ENCODE data around the gene OR10AD1. TPM values are rescaled to one million over a fixed set of nuclear protein-coding genes. Genes with fewer than 3 reads are reported as not detected.

The OR10AD1 gene
- total RNA-seq, 2 experiments from 2014 or later = not detected

- CTCF ChIA-PET = interaction anchor here (0.9 to 2.5 kb wide), 6 partner anchors 10 to 68 kb away, joined by 3 to 25 read pairs (median 4); no protein-coding TSS in a partner anchor
- ATAC-seq (ENCODE audit: poor library complexity) (peak; percentile 91), DNase-seq (peak; percentile 43 to 83 (median 66))
- POLR2A ChIA-PET = interaction anchor here (1.4 kb wide), 1 partner anchor 10 kb away, joined by 8 read pairs; no protein-coding TSS in a partner anchor
- no peaks in the 10 kb centered on the region for H3K4me1 Mint-ChIP-seq (ENCODE audit: low read depth)
- H3K36me3 Mint-ChIP-seq (ENCODE audit: low read depth) = no peaks in the 10 kb centered on the region
- peaks cover 8 to 11% of the 10 kb centered on the region in 2 experiments for H3K27me3 ChIP-seq (ENCODE audit: control insufficient read depth in 1 of 2, insufficient read depth in 2 of 2, low read length in 2 of 2)
- H3K27ac ChIP-seq (ENCODE audit: low read depth in 1 of 2, low read length in 2 of 2) = no peak overlapping the region
- TF ChIP-seq CTCF (IDR thresholded peaks at IDR 0.05) = peak; percentile 80
- H3K27ac Mint-ChIP-seq = no peak overlapping the region
- intact Hi-C loops (cut with DNase I, micrococcal nuclease) = loop anchor here in 1 of 2 experiments (5.0 kb wide), 3 partner anchors 32 to 428 kb away; partner anchors contain the start of gene ASB8
- H3K27me3 Mint-ChIP-seq = peaks cover 23% of the 10 kb centered on the region
- H3K4me1 ChIP-seq (ENCODE audit: insufficient read depth, low read length) = peaks cover 3% of the 10 kb centered on the region
- H3K9me3 ChIP-seq (ENCODE audit: control insufficient read depth in 1 of 2, insufficient read depth in 1 of 2, low read length in 2 of 2) = peaks cover 0 to under 1% of the 10 kb centered on the region in 2 experiments
- H3K36me3 ChIP-seq (ENCODE audit: insufficient read depth, low read length) = no peaks in the 10 kb centered on the region
- no peaks in the 10 kb centered on the region for H3K9me3 Mint-ChIP-seq
- no peak overlapping the region for H3K4me3 ChIP-seq (ENCODE audit: low read length)
- H3K4me3 Mint-ChIP-seq = no peak overlapping the region
These were observed 13.6 kb downstream of the OR10AD1 start for GRCh38 chr12:48189331-48190125.

GRCh38 chr12:48187916-48188695 is 15.0 kb downstream of the OR10AD1 start:
- ATAC-seq (ENCODE audit: poor library complexity) = no peak
- no peak overlapping the region for H3K27ac ChIP-seq (ENCODE audit: low read depth in 1 of 2, low read length in 2 of 2)
- intact Hi-C loops (cut with DNase I, micrococcal nuclease) = loop anchor here (2.0 to 5.0 kb wide), 3 partner anchors 267 to 429 kb away; no protein-coding TSS in a partner anchor
- TF ChIP-seq CTCF (IDR thresholded peaks at IDR 0.05) = no peak
- peaks cover 15% of the 10 kb centered on the region for H3K4me1 ChIP-seq (ENCODE audit: insufficient read depth, low read length)
- Mint-ChIP-seq H3K27ac (no peak overlapping the region), H3K4me1 (ENCODE audit: low read depth) (no peaks in the 10 kb centered on the region), H3K4me3 (no peak overlapping the region), H3K36me3 (ENCODE audit: low read depth) (peaks cover 1% of the 10 kb centered on the region), H3K27me3 (peaks cover 23% of the 10 kb centered on the region), H3K9me3 (no peaks in the 10 kb centered on the region)
- no peak overlapping the region for H3K4me3 ChIP-seq (ENCODE audit: low read length)
- H3K36me3 ChIP-seq (ENCODE audit: insufficient read depth, low read length) = no peaks in the 10 kb centered on the region
- peaks cover 0 to 7% of the 10 kb centered on the region in 2 experiments for H3K9me3 ChIP-seq (ENCODE audit: control insufficient read depth in 1 of 2, insufficient read depth in 1 of 2, low read length in 2 of 2)
- peaks cover 15 to 19% of the 10 kb centered on the region in 2 experiments for H3K27me3 ChIP-seq (ENCODE audit: control insufficient read depth in 1 of 2, insufficient read depth in 2 of 2, low read length in 2 of 2)
- POLR2A ChIA-PET = no interaction called here
- CTCF ChIA-PET = interaction anchor here (0.9 to 2.1 kb wide), 4 partner anchors 10 to 225 kb away, joined by 3 to 5 read pairs (median 3); partner anchors contain the start of gene TMEM106C
- no peak for DNase-seq

GRCh38 chr12:48185181-48185919 is 17.7 kb downstream of the OR10AD1 start:
- no peaks in the 10 kb centered on the region for H3K9me3 Mint-ChIP-seq
- peaks cover 15 to 19% of the 10 kb centered on the region in 2 experiments for H3K27me3 ChIP-seq (ENCODE audit: control insufficient read depth in 1 of 2, insufficient read depth in 2 of 2, low read length in 2 of 2)
- H3K4me3 ChIP-seq (ENCODE audit: low read length) = no peak overlapping the region
- H3K4me1 ChIP-seq (ENCODE audit: insufficient read depth, low read length) = peaks cover 25% of the 10 kb centered on the region
- H3K27ac Mint-ChIP-seq = no peak overlapping the region
- H3K36me3 ChIP-seq (ENCODE audit: insufficient read depth, low read length) = no peaks in the 10 kb centered on the region
- no peak overlapping the region for H3K27ac ChIP-seq (ENCODE audit: low read depth in 1 of 2, low read length in 2 of 2)
- H3K36me3 Mint-ChIP-seq (ENCODE audit: low read depth) = peaks cover 4% of the 10 kb centered on the region
- peaks cover 33% of the 10 kb centered on the region for H3K27me3 Mint-ChIP-seq
- ChIA-PET CTCF (interaction anchor here (1.7 kb wide), 1 partner anchor 13 kb away, joined by 8 read pairs; no protein-coding TSS in a partner anchor), POLR2A (interaction anchor here (0.8 to 3.4 kb wide), 2 partner anchors 13 to 14 kb away, joined by 3 to 73 read pairs; no protein-coding TSS in a partner anchor)
- peak overlapping the region; percentile 73 for H3K4me3 Mint-ChIP-seq
- no peaks in the 10 kb centered on the region for H3K4me1 Mint-ChIP-seq (ENCODE audit: low read depth)
- TF ChIP-seq CTCF (IDR thresholded peaks at IDR 0.05) = no peak
- H3K9me3 ChIP-seq (ENCODE audit: control insufficient read depth in 1 of 2, insufficient read depth in 1 of 2, low read length in 2 of 2) = peaks cover 0 to 7% of the 10 kb centered on the region in 2 experiments
- intact Hi-C loops (cut with DNase I, micrococcal nuclease) = loop anchor here in 1 of 2 experiments (5.0 kb wide), 2 partner anchors 272 to 432 kb away; no protein-coding TSS in a partner anchor
- DNase-seq = no peak
- no peak for ATAC-seq (ENCODE audit: poor library complexity)

Measured in CD4-positive, alpha-beta T cell (primary cell).